ENCODE results near the gene KRT6C. TPM values are rescaled to one million over a fixed set of nuclear protein-coding genes. Genes with fewer than 3 reads are reported as not detected.

The KRT6C gene
- total RNA-seq, 1 donor from 2014 or later: not detected

DNA sequence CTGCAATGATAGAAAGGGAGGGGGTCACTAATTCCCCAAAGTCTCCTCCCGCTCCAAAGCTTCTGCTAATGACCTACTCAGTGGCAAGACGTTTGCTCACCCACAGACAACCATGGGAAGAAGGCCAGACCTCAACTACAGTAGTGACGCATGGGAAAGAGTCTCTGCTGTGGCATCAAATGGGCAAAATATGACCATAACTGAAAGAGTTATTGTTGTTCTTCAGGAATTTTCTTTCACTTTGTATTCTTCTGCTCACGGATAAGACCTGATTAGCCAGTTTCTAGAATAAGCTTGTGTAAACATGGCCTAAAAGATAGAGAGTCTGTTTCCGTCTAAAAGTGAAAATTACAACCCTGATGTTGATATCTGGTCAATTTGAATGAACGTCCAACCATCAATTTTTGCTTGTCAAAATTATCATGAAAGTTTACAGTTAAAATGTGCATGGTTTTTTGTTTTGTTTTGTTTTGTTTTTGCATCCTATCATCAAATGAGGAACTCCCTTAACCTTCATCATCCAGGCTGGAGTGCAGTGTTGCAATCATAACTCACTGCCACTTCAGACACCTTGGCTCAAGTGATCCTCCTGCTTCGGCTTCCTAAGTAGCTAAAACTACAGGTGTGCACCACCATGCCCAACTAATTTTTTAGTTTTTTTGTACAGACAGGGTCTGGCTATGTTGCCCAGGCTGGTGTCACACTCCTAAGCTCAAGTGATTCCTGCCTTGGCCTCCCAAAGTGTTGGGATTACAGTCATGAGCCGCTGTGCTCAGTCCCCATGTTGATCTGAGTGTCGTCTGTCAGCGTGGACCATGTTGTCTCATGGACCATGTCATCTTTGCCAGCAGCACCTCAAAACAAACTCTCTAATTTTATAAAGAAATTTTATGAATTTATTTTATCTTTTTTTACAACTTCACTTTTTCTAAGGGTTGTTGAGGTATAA is 28.7 kb downstream of the KRT6C start:
- peaks cover 29% of the 10 kb centered on the region for H3K27me3 Mint-ChIP-seq (ENCODE audit: low read depth)
- no peaks in the 10 kb centered on the region for H3K9me3 Mint-ChIP-seq
- peaks cover 13% of the 10 kb centered on the region for H3K4me1 Mint-ChIP-seq
- TF ChIP-seq, protein P1, sequence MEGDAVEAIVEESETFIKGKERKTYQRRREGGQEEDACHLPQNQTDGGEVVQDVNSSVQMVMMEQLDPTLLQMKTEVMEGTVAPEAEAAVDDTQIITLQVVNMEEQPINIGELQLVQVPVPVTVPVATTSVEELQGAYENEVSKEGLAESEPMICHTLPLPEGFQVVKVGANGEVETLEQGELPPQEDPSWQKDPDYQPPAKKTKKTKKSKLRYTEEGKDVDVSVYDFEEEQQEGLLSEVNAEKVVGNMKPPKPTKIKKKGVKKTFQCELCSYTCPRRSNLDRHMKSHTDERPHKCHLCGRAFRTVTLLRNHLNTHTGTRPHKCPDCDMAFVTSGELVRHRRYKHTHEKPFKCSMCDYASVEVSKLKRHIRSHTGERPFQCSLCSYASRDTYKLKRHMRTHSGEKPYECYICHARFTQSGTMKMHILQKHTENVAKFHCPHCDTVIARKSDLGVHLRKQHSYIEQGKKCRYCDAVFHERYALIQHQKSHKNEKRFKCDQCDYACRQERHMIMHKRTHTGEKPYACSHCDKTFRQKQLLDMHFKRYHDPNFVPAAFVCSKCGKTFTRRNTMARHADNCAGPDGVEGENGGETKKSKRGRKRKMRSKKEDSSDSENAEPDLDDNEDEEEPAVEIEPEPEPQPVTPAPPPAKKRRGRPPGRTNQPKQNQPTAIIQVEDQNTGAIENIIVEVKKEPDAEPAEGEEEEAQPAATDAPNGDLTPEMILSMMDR (conservative IDR thresholded peaks at IDR 0.05): no peak
- no peak for DNase-seq (ENCODE audit: low read depth, low spot score)
- no peak overlapping the region for H3K27ac Mint-ChIP-seq (ENCODE audit: unreplicated experiment)
- H3K36me3 Mint-ChIP-seq (ENCODE audit: low read depth): no peaks in the 10 kb centered on the region
- H3K4me3 Mint-ChIP-seq: no peak overlapping the region

DNA sequence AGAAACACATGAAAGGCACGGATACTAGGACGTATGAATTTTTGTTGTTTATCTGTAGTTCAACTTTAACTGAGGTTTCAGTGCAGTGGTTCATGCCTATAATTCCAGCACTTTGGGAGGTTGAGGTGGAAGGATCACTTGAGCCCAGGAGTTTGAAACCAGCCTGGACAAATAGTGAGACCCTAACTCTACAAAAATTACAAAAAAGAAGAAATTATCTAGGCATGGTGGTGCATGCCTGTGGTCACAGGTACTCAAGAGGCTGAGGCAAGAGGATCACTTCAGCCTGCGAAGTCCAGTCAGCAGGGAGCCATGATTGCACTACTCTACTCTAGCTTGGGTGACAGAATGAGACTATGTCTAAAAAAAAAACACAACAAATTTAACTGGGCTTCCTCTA is 29.6 kb downstream of the KRT6C start:
- no peak overlapping the region for H3K27ac Mint-ChIP-seq (ENCODE audit: unreplicated experiment)
- TF ChIP-seq, protein P1 (conservative IDR thresholded peaks at IDR 0.05): no peak
- no peaks in the 10 kb centered on the region for H3K36me3 Mint-ChIP-seq (ENCODE audit: low read depth)
- peaks cover 13% of the 10 kb centered on the region for H3K4me1 Mint-ChIP-seq
- no peak overlapping the region for H3K4me3 Mint-ChIP-seq
- peaks cover 27% of the 10 kb centered on the region for H3K27me3 Mint-ChIP-seq (ENCODE audit: low read depth)
- H3K9me3 Mint-ChIP-seq: no peaks in the 10 kb centered on the region
- DNase-seq (ENCODE audit: low read depth, low spot score): no peak

DNA sequence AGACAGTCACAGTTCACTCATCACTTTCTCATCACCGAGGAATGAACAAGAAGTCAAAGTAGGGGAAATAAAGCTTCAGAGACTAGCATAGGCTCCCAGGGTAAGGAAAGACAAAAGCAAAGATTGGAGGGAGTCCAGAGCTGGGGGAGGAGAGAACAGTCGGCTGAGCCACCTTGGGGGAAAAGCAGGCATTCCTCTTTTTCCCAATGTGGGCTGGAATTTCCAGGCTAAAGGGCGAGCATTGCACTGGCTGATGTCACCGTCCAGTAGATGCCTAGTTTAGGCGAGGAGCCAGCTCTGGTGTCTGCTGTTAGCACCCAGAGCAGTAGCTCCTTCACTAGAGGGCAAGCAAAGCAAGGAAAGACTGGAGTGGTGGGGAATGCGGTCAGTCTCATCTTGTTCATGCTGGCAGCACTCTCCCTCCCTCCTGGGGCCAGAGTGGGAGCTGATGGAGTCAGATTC is 31.0 kb downstream of the KRT6C start:
- Mint-ChIP-seq H3K27ac (ENCODE audit: unreplicated experiment) (no peak overlapping the region), H3K9me3 (no peaks in the 10 kb centered on the region), H3K4me1 (peaks cover 13% of the 10 kb centered on the region), H3K27me3 (ENCODE audit: low read depth) (peaks cover 24% of the 10 kb centered on the region), H3K36me3 (ENCODE audit: low read depth) (no peaks in the 10 kb centered on the region), H3K4me3 (no peak overlapping the region)
- TF ChIP-seq, protein P1 (conservative IDR thresholded peaks at IDR 0.05): no peak
- no peak for DNase-seq (ENCODE audit: low read depth, low spot score)

DNA sequence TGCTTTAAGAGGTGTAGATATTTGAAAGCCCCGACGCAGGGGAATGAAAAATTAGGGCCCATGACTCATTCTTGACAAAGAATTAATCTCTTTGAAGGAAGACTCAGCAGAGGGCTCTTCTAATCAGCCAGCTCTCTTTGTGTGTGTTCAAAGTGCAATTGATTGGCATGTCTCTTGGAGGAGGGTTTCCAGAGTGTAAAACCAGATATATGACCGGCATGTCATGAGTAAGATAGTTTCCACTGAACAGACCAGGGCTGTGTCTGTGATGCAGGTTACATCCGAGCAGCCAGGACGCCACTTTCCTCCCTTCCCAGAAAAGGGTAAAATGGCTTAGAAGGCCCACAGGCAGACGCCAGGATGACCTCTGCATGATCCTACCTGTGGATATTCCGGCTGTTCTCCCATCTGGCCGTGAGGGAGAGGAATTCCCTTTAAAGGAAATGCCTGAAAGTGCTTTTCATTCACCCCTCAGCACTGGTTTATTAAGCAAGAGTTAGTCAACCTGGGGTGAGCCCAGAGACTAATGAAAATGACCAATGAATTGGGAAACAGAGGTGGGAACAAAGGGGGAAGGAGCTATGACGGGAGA is 32.2 kb downstream of the KRT6C start:
- Mint-ChIP-seq H3K36me3 (ENCODE audit: low read depth) (no peaks in the 10 kb centered on the region), H3K4me1 (peaks cover 22% of the 10 kb centered on the region), H3K9me3 (peaks cover 3% of the 10 kb centered on the region), H3K27me3 (ENCODE audit: low read depth) (peaks cover 22% of the 10 kb centered on the region), H3K27ac (ENCODE audit: unreplicated experiment) (no peak overlapping the region), H3K4me3 (no peak overlapping the region)
- TF ChIP-seq, protein P1 (conservative IDR thresholded peaks at IDR 0.05): no peak
- no peak for DNase-seq (ENCODE audit: low read depth, low spot score)

DNA sequence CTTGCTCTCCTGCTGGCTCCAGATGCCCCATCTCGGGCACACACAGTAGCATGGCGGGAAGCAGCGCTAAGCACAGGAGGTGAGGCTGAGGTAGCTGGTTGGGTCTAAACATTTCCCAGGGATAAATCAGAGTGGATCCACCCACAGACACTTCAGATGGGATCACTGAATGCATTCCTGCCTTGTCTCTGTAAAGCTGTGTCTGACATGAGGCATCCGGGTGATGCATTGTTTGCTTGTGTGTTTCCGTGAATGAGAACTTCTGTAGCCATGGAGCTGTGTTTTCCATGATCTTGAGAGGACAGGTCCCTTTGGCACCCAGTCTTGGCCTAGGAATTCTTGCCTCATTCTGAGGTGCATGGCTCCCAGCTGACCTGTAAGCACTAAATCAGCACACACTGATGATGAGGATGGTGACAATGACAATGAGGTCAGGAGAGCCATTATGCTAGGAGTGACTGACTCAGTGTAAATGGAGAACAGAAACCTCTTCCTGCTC is 32.7 kb downstream of the KRT6C start:
- H3K9me3 Mint-ChIP-seq: peaks cover 3% of the 10 kb centered on the region
- H3K4me3 Mint-ChIP-seq: no peak overlapping the region
- peaks cover 17% of the 10 kb centered on the region for H3K27me3 Mint-ChIP-seq (ENCODE audit: low read depth)
- no peaks in the 10 kb centered on the region for H3K36me3 Mint-ChIP-seq (ENCODE audit: low read depth)
- peak overlapping the region; percentile 11 for H3K27ac Mint-ChIP-seq (ENCODE audit: unreplicated experiment)
- DNase-seq (ENCODE audit: low read depth, low spot score): no peak
- TF ChIP-seq, protein P1 (conservative IDR thresholded peaks at IDR 0.05): no peak
- peaks cover 22% of the 10 kb centered on the region for H3K4me1 Mint-ChIP-seq

Measured in neural crest cell (in vitro differentiated cells).